Heart left ventricle (tissue), 13 donors: ENCODE results near the gene PTPRZ1.

Experiments used
- POLR2A ChIP-seq, 2 donors: fragments of 450-650 bp; IDR thresholded peaks; one replicate each; pipeline ENCODE4 v1.6.1; 2017; ENCODE audit warnings: antibody characterized with exemption in 2 of 2, mild to moderate bottlenecking in 2 of 2, moderate library complexity in 2 of 2
- TF ChIP-seq, protein P1 (sequence below), 12 donors: fragments of 200-600 bp; sonication (generic) in 4 of 12; IDR thresholded peaks; one replicate each; pipeline versions ENCODE4 v1.5.0 to v1.8.0; 2018 to 2022; ENCODE audit warnings: antibody characterized with exemption in 12 of 12, mild to moderate bottlenecking in 5 of 12
- donor health status: ischemic (EF 13 %, LVEDD 7.1; RV severe dilation, severe dysfunction).
- donor health status: DM: no; HTN: yes; CAD: no.
- donor health status: DM: no; HTN: no; CAD: no.
- donor health status: ischemic (EF 25% LVEDD 6.9; RV normal size, moderate dysfunction).
- donor health status: ischemic (EF 25% LVEDD 5.7; RV mildly dilated, moderate dysfunction).
- donor health status: ischemic (EF 35%, LVEDD 5.7; RV mildly dilated, moderate dysfunction).
- donor health status: nonischemic (EF 11% LVEDD 7.7; RV severe dilation, severe dysfunction).
- donor health status: DM: yes; HTN: yes; CAD: no.
- donor health status: PGD.
- donor health status: ischemic (EF 29% LVEDD 5.4; RV normal size, mild dysfunction).
- donor health status: nonischemic (EF 23%, LVEDD 6.1; RV moderate dilation, normal function).

DNA sequence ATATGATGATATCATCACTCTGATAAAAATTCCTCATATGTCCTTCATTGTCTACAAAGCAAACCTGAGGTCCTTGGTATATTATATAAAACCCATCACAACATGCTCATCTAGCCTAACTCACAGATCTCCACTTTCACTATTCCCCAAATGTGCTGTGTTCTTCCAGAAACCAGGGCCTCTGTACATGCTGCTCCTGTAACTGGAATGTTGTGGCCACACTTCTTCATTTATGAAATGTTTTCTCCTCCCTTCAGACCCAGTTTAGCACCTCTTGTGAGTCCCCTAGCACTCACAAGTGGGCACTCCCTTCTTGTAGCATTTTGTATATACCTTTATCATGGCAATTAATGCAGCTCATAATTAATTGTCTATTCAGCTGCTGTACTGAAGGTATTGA lies 209.2 kb downstream of the PTPRZ1 start:
- TF ChIP-seq, protein P1, sequence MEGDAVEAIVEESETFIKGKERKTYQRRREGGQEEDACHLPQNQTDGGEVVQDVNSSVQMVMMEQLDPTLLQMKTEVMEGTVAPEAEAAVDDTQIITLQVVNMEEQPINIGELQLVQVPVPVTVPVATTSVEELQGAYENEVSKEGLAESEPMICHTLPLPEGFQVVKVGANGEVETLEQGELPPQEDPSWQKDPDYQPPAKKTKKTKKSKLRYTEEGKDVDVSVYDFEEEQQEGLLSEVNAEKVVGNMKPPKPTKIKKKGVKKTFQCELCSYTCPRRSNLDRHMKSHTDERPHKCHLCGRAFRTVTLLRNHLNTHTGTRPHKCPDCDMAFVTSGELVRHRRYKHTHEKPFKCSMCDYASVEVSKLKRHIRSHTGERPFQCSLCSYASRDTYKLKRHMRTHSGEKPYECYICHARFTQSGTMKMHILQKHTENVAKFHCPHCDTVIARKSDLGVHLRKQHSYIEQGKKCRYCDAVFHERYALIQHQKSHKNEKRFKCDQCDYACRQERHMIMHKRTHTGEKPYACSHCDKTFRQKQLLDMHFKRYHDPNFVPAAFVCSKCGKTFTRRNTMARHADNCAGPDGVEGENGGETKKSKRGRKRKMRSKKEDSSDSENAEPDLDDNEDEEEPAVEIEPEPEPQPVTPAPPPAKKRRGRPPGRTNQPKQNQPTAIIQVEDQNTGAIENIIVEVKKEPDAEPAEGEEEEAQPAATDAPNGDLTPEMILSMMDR (IDR thresholded peaks at IDR 0.05) = no peak
- TF ChIP-seq POLR2A (IDR thresholded peaks at IDR 0.05) = no peak
